Mesodermal cell (in vitro differentiated cells): ENCODE results near the gene CD244.

Experiments used
- H3K27ac ChIP-seq: 2 replicates; pipeline ENCODE4 v1.7.0; 2013; ENCODE audit warnings: mild to moderate bottlenecking, low read depth, low read length, moderate library complexity; ENCODE audit not compliant: severe bottlenecking
- H3K36me3 ChIP-seq: 2 replicates; pipeline ENCODE4 v1.7.1; 2013; ENCODE audit warnings: mild to moderate bottlenecking, low read length, moderate library complexity; ENCODE audit not compliant: control insufficient read depth, insufficient read depth
- H3K4me1 ChIP-seq: one replicate; pipeline ENCODE4 v1.7.1; 2013; ENCODE audit warnings: mild to moderate bottlenecking, low read length; ENCODE audit not compliant: insufficient read depth, control insufficient read depth, poor library complexity, severe bottlenecking
- H3K4me3 ChIP-seq: 2 replicates; pipeline ENCODE4 v1.7.0; 2013; ENCODE audit warnings: low read length, control low read depth, mild to moderate bottlenecking; ENCODE audit not compliant: insufficient read depth, poor library complexity, severe bottlenecking; ENCODE audit errors: extremely low read depth
- H3K9me3 ChIP-seq: 2 replicates; pipeline ENCODE4 v1.7.1; 2013; ENCODE audit warnings: mild to moderate bottlenecking, low read length, moderate library complexity; ENCODE audit not compliant: control insufficient read depth
- WGBS, 2 experiments: methylation state at CpG; one replicate each; pipeline ENCODE4 v1.1.5; 2013; ENCODE audit warnings: missing lambda C conversion rate in 2 of 2; ENCODE audit not compliant: insufficient coverage in 2 of 2; 5-methylcytosine and 5-hydroxymethylcytosine counted together

CD244 gene

GRCh38 chr1:160781914-160782689 is 80.6 kb downstream of the CD244 start:
- Histone ChIP-seq H3K36me3 (no peaks in the 10 kb centered on the region), H3K27ac (no peak overlapping the region), H3K9me3 (no peaks in the 10 kb centered on the region), H3K4me1 (no peaks in the 10 kb centered on the region), H3K4me3 (no peak overlapping the region)
- WGBS, 2 experiments: 92 to 96% methylated on average over 7 to 8 of the region's 9 CpGs

GRCh38 chr1:160781186-160781766 is 81.4 kb downstream of the CD244 start:
- H3K27ac ChIP-seq: no peak overlapping the region
- WGBS, 2 experiments: 90 to 92% methylated on average over 5 to 7 of the region's 8 CpGs
- no peaks in the 10 kb centered on the region for H3K9me3 ChIP-seq
- no peaks in the 10 kb centered on the region for H3K36me3 ChIP-seq
- H3K4me3 ChIP-seq: no peak overlapping the region
- H3K4me1 ChIP-seq: no peaks in the 10 kb centered on the region

GRCh38 chr1:160780398-160780755 is 82.3 kb downstream of the CD244 start:
- no peak overlapping the region for H3K27ac ChIP-seq
- 70 to 100% methylated on average over 1 to 2 of the region's 2 CpGs for WGBS, 2 experiments
- no peak overlapping the region for H3K4me3 ChIP-seq
- H3K9me3 ChIP-seq: no peaks in the 10 kb centered on the region
- peaks cover 2% of the 10 kb centered on the region for H3K4me1 ChIP-seq
- no peaks in the 10 kb centered on the region for H3K36me3 ChIP-seq
